ENCODE results near the gene C1S. TPM values are rescaled to one million over a fixed set of nuclear protein-coding genes. Genes with fewer than 3 reads are reported as not detected.

The C1S gene
- total RNA-seq, 2 experiments from 2014 or later: 3.8 to 4.6 TPM

DNA sequence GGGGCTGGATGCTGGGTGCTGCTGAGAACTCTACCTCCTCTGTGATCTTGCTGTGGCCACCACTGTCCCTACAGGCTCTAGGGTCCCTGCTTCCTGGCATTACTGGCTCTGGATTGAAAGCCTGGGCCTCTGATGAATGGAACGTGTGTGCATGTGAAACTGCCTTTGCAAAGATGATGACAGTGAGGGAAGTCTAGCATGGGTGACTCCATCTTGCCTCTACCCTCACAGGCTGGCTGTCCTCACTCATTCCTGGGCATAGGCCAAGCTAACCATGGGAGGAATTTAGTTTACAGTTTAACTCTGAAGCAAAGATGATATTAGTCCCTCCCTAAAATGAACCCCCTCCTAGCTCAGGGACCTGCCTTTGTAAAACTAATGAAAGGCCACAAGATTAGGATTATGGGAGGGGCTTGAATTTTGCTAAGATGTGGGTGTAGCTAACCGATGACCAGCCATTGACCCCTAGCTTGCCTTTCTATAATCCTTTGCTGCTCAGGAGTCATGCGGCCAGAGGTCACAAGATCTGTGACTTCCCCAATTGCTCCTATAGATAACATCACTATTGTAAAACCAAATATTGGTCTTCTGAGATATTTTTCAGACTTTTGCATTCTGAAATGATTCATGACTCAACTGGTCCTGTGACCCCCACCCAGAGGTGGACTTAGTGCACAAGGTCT, 2.2 kb upstream of the C1S start:
- H3K9me3 Mint-ChIP-seq: no peaks in the 10 kb centered on the region
- Histone ChIP-seq H3K4me1 (ENCODE audit: insufficient read depth, low read length) (no peaks in the 10 kb centered on the region), H3K9me3 (ENCODE audit: control insufficient read depth in 1 of 2, insufficient read depth in 1 of 2, low read length in 2 of 2) (no peaks in the 10 kb centered on the region), H3K36me3 (ENCODE audit: insufficient read depth, low read length) (no peaks in the 10 kb centered on the region), H3K27me3 (ENCODE audit: control insufficient read depth in 1 of 2, insufficient read depth in 2 of 2, low read length in 2 of 2) (peaks cover 9 to 12% of the 10 kb centered on the region in 2 experiments), H3K4me3 (ENCODE audit: low read length) (no peak overlapping the region), H3K27ac (ENCODE audit: low read depth in 1 of 2, low read length in 2 of 2) (no peak overlapping the region)
- TF ChIP-seq, protein P1, sequence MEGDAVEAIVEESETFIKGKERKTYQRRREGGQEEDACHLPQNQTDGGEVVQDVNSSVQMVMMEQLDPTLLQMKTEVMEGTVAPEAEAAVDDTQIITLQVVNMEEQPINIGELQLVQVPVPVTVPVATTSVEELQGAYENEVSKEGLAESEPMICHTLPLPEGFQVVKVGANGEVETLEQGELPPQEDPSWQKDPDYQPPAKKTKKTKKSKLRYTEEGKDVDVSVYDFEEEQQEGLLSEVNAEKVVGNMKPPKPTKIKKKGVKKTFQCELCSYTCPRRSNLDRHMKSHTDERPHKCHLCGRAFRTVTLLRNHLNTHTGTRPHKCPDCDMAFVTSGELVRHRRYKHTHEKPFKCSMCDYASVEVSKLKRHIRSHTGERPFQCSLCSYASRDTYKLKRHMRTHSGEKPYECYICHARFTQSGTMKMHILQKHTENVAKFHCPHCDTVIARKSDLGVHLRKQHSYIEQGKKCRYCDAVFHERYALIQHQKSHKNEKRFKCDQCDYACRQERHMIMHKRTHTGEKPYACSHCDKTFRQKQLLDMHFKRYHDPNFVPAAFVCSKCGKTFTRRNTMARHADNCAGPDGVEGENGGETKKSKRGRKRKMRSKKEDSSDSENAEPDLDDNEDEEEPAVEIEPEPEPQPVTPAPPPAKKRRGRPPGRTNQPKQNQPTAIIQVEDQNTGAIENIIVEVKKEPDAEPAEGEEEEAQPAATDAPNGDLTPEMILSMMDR (IDR thresholded peaks at IDR 0.05): no peak
- H3K4me3 Mint-ChIP-seq: no peak overlapping the region
- ChIA-PET POLR2A (no interaction called here), CTCF (no interaction called here)
- H3K4me1 Mint-ChIP-seq (ENCODE audit: low read depth): no peaks in the 10 kb centered on the region
- peaks cover 34% of the 10 kb centered on the region for H3K27me3 Mint-ChIP-seq
- no peaks in the 10 kb centered on the region for H3K36me3 Mint-ChIP-seq (ENCODE audit: low read depth)
- DNase-seq (peak in 1 of 14 experiments; percentile 32), ATAC-seq (ENCODE audit: poor library complexity) (no peak)
- intact Hi-C loops (cut with DNase I, micrococcal nuclease): no loop called here
- no peak overlapping the region for H3K27ac Mint-ChIP-seq

DNA sequence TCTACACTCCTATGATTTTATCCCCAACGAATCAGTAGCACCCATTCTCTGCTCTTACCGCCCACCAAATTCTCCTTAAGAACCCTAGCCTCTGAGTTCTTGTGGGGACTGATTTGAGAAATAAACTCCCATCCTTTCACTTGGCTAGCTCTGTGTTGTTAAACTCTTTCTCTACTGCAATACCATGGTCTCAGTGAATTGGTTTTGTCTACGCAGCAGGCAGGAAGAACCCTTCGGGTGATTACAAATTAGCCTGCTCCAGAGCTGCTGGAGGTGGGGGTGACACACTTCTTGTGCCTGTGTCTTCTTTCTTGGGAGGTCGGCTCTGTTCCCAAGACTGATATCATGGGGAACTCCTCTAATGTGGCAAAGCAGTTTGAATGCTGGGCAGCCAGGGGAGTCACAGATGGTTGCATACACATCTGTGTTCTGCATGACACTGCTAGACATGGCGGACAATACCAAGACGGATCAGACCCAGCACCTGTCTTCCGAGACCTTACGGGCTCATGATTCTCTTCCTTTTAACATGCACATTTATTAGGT, 1.6 kb upstream of the C1S start:
- H3K27me3 ChIP-seq (ENCODE audit: control insufficient read depth in 1 of 2, insufficient read depth in 2 of 2, low read length in 2 of 2): peaks cover 9 to 12% of the 10 kb centered on the region in 2 experiments
- H3K36me3 ChIP-seq (ENCODE audit: insufficient read depth, low read length): no peaks in the 10 kb centered on the region
- ChIA-PET POLR2A (no interaction called here), CTCF (no interaction called here)
- TF ChIP-seq, protein P1 (IDR thresholded peaks at IDR 0.05): no peak
- peaks cover 34% of the 10 kb centered on the region for H3K27me3 Mint-ChIP-seq
- ATAC-seq (ENCODE audit: poor library complexity) (no peak), DNase-seq (no peak)
- no peaks in the 10 kb centered on the region for H3K4me1 Mint-ChIP-seq (ENCODE audit: low read depth)
- no peak overlapping the region for H3K4me3 Mint-ChIP-seq
- no peak overlapping the region for H3K27ac Mint-ChIP-seq
- no peaks in the 10 kb centered on the region for H3K9me3 Mint-ChIP-seq
- no peak overlapping the region for H3K27ac ChIP-seq (ENCODE audit: low read depth in 1 of 2, low read length in 2 of 2)
- H3K4me3 ChIP-seq (ENCODE audit: low read length): no peak overlapping the region
- no peaks in the 10 kb centered on the region for H3K36me3 Mint-ChIP-seq (ENCODE audit: low read depth)
- H3K9me3 ChIP-seq (ENCODE audit: control insufficient read depth in 1 of 2, insufficient read depth in 1 of 2, low read length in 2 of 2): no peaks in the 10 kb centered on the region
- no peaks in the 10 kb centered on the region for H3K4me1 ChIP-seq (ENCODE audit: insufficient read depth, low read length)
- intact Hi-C loops (cut with DNase I, micrococcal nuclease): no loop called here

DNA sequence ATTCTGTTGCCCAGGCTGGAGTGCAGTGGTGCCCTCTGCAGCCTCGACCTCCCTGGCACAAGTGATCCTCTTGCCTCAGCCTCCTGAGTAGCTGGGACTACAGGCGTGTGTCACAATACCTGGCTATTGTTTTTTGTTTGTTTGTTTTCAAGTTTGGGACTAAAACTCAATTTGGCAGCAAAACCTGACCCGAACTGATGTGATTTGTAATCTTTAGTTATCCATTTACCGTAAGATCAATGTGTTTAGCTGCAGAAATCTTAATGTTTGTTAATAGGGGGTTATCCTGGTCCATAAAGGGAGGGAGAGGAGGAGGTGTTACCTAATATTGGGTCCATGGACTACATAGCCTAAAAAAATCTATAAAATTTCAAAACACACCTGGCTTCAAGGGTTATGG, 738 bp upstream of the C1S start:
- Mint-ChIP-seq H3K4me1 (ENCODE audit: low read depth) (no peaks in the 10 kb centered on the region), H3K4me3 (no peak overlapping the region), H3K27ac (no peak overlapping the region), H3K36me3 (ENCODE audit: low read depth) (no peaks in the 10 kb centered on the region), H3K27me3 (peaks cover 34% of the 10 kb centered on the region), H3K9me3 (no peaks in the 10 kb centered on the region)
- DNase-seq (no peak), ATAC-seq (ENCODE audit: poor library complexity) (no peak)
- H3K27me3 ChIP-seq (ENCODE audit: control insufficient read depth in 1 of 2, insufficient read depth in 2 of 2, low read length in 2 of 2): peaks cover 9 to 12% of the 10 kb centered on the region in 2 experiments
- no peak overlapping the region for H3K4me3 ChIP-seq (ENCODE audit: low read length)
- TF ChIP-seq, protein P1 (IDR thresholded peaks at IDR 0.05): no peak
- no peaks in the 10 kb centered on the region for H3K36me3 ChIP-seq (ENCODE audit: insufficient read depth, low read length)
- no peak overlapping the region for H3K27ac ChIP-seq (ENCODE audit: low read depth in 1 of 2, low read length in 2 of 2)
- H3K9me3 ChIP-seq (ENCODE audit: control insufficient read depth in 1 of 2, insufficient read depth in 1 of 2, low read length in 2 of 2): no peaks in the 10 kb centered on the region
- intact Hi-C loops (cut with DNase I, micrococcal nuclease): no loop called here
- ChIA-PET POLR2A (no interaction called here), CTCF (interaction anchor here (0.8 kb wide), 1 partner anchor 55 kb away, joined by 3 read pairs; no protein-coding TSS in a partner anchor)
- no peaks in the 10 kb centered on the region for H3K4me1 ChIP-seq (ENCODE audit: insufficient read depth, low read length)

All from CD4-positive, alpha-beta T cell (primary cell).